Progenitor cell of endocrine pancreas (in vitro differentiated cells): ENCODE measurements around the gene OGG1. TPM values are rescaled to one million over a fixed set of nuclear protein-coding genes. Genes with fewer than 3 reads are reported as not detected.

Experiments
- DNase-seq: peaks from one replicate; pipeline ENCODE4 v3.0.0; 2021; ENCODE audit warnings: low spot score; ENCODE audit not compliant: unreplicated experiment
- H3K27ac Mint-ChIP-seq: 2 replicates; pipeline ENCODE4 v1.8.0; 2021; ENCODE audit warnings: mild to moderate bottlenecking, moderate library complexity, mixed read lengths
- H3K27me3 Mint-ChIP-seq: 2 replicates; pipeline ENCODE4 v1.8.0; 2021; ENCODE audit warnings: mixed read lengths
- H3K36me3 Mint-ChIP-seq: 2 replicates; pipeline ENCODE4 v1.8.0; 2022; ENCODE audit warnings: mixed read lengths; ENCODE audit not compliant: insufficient read depth
- H3K4me1 Mint-ChIP-seq: 2 replicates; pipeline ENCODE4 v1.8.0; 2021; ENCODE audit warnings: low read depth, mixed read lengths
- H3K4me3 Mint-ChIP-seq: 2 replicates; pipeline ENCODE4 v1.8.0; 2021; ENCODE audit warnings: low read depth, mild to moderate bottlenecking, moderate library complexity, mixed read lengths
- H3K9me3 Mint-ChIP-seq: 2 replicates; pipeline ENCODE4 v1.8.0; 2021; ENCODE audit warnings: low read depth, mixed read lengths
- CTCF ChIP-seq: fragments of 200-600 bp; sonication (generic); IDR thresholded peaks from one replicate; pipeline ENCODE4 v1.5.0; 2021; ENCODE audit warnings: antibody characterized with exemption, mild to moderate bottlenecking; ENCODE audit not compliant: unreplicated experiment
- total RNA-seq: library from RNA; stranded (reverse); gene quantifications from 2 replicates; pipeline ENCODE4 v1.2.1, GENCODE V29; 2021

Gene OGG1
- total RNA-seq, 1 donor from 2014 or later = 47.7 TPM

DNA sequence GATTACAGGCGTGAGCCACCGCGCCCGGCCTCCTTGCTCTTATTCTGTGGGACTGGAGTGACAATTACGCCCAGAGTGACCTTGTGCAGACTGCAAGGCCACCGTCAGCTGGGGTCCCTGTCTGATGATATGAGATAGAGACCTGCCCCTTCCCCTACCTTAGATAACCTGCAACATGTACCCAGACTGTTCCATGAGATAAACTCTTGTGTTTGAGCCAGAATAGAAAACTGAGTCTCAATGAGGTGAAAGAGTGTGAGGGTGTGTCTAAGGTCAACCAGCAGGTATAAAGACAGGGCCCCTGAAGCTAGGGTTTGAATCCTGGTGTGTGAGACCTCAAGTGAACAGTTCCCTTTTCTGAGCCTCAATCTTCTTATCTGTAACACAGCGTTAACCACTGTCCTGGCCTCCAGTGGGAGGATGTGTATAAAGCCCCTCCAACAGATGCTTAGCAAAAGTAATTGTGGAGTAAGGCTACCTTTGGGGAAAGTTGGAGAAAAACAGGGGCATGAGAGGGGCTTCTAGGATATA, 36.5 kb downstream of the OGG1 start:
- TF ChIP-seq CTCF = no peak
- H3K27me3 Mint-ChIP-seq = no peaks in the 10 kb centered on the region
- no peak overlapping the region for H3K4me3 Mint-ChIP-seq
- H3K36me3 Mint-ChIP-seq = peaks cover 33% of the 10 kb centered on the region
- no peaks in the 10 kb centered on the region for H3K4me1 Mint-ChIP-seq
- no peak for DNase-seq
- H3K27ac Mint-ChIP-seq = no peak overlapping the region
- H3K9me3 Mint-ChIP-seq = no peaks in the 10 kb centered on the region

- peaks cover 33% of the 10 kb centered on the region for H3K36me3 Mint-ChIP-seq
- no peaks in the 10 kb centered on the region for H3K9me3 Mint-ChIP-seq
- no peak overlapping the region for H3K4me3 Mint-ChIP-seq
- H3K4me1 Mint-ChIP-seq = peaks cover 4% of the 10 kb centered on the region
- TF ChIP-seq CTCF = peak; percentile 49
- H3K27me3 Mint-ChIP-seq = no peaks in the 10 kb centered on the region
- H3K27ac Mint-ChIP-seq = no peak overlapping the region
- no peak for DNase-seq
These were observed 37.3 kb downstream of the OGG1 start for GRCh38 chr3:9786825-9787669.

- no peak for DNase-seq
- TF ChIP-seq CTCF = no peak
- H3K27ac Mint-ChIP-seq = peak overlapping the region; percentile 33
- H3K9me3 Mint-ChIP-seq = no peaks in the 10 kb centered on the region
- H3K4me3 Mint-ChIP-seq = no peak overlapping the region
- H3K36me3 Mint-ChIP-seq = peaks cover 33% of the 10 kb centered on the region
- H3K27me3 Mint-ChIP-seq = no peaks in the 10 kb centered on the region
- H3K4me1 Mint-ChIP-seq = peaks cover 4% of the 10 kb centered on the region
These were observed 38.0 kb downstream of the OGG1 start for GRCh38 chr3:9787714-9788113.

DNA sequence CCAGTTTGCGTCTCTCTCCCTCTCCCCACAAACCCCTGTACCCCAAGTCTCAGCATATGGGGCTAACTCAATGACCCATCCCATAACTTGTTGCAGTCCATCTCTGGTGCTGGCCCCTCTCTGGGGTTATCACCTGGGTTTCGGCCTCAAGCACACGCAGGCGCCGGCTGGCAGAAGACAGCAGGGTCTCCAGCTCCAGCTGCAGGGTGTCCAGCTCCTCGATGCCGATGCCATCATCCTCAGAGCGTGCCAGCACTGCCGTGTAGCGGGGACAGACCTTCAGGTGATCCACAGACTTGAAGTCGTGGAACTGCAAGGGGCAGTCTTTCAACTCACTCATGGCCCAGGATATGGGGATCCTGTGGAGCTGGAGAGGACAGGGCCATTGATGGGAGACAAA, 41.4 kb downstream of the OGG1 start:
- peak overlapping the region; percentile 95 for H3K4me3 Mint-ChIP-seq
- TF ChIP-seq CTCF = no peak
- peaks cover 16% of the 10 kb centered on the region for H3K4me1 Mint-ChIP-seq
- no peaks in the 10 kb centered on the region for H3K27me3 Mint-ChIP-seq
- H3K27ac Mint-ChIP-seq = no peak overlapping the region
- DNase-seq = no peak
- H3K9me3 Mint-ChIP-seq = no peaks in the 10 kb centered on the region
- peaks cover 31% of the 10 kb centered on the region for H3K36me3 Mint-ChIP-seq

GRCh38 chr3:9791790-9792404, 42.1 kb downstream of the OGG1 start:
- peaks cover 16% of the 10 kb centered on the region for H3K4me1 Mint-ChIP-seq
- H3K27ac Mint-ChIP-seq = peak overlapping the region; percentile 100
- no peaks in the 10 kb centered on the region for H3K9me3 Mint-ChIP-seq
- peaks cover 25% of the 10 kb centered on the region for H3K36me3 Mint-ChIP-seq
- H3K4me3 Mint-ChIP-seq = peak overlapping the region; percentile 95
- no peak for DNase-seq
- no peak for TF ChIP-seq CTCF
- no peaks in the 10 kb centered on the region for H3K27me3 Mint-ChIP-seq
